ENCODE results near the gene PNLIPRP3.

PNLIPRP3 gene

DNA sequence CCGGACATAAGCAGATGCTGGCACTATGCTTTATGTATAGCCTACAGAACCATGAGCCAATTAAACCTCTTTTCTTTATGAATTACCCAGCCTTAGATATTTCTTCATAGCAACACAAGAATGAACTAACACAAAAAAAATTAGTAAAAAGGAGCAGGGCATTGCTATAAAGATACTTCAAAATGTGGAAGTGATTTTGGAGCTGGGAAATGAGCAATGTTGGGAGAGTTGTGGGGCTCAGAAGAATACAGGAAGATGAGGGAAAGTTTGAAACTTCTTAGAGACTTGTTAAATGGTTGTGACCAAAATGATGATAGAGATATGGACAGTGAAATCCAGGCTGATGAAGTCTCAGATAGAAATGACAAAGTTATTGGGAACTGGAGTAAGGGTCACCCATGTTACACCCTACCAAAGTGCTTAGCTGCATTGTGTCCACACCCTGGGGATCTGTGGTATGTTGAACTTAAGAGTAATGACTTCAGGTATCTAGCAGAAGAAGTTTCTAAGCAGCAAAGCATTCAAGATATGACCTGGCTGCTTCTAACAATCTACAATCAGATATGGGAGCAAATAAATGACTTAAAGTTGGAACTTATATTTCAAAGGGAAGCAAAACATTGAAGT lies 24.2 kb downstream of the PNLIPRP3 start:
- DNase-seq (ENCODE audit: low spot score), result no peak

DNA sequence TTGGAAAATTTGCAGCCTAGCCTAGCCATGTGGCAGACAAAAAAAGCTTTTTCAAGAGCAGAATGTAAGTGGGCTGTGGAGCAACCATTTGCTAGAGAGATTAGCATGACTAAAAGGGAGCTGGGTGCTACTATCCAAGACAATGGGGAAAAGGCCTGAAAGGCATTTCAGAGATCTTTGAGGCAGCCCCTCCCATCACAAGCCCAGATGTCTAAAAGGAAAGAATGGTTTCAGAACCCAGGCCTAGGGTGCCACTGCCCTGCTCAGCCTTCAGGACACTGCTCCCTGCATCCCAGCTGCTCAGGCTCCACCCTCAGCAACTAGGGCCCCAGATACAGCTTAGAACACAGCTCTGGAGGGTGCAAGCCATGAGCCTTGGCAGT lies 24.7 kb downstream of the PNLIPRP3 start:
- no peak for DNase-seq (ENCODE audit: low spot score)

DNA sequence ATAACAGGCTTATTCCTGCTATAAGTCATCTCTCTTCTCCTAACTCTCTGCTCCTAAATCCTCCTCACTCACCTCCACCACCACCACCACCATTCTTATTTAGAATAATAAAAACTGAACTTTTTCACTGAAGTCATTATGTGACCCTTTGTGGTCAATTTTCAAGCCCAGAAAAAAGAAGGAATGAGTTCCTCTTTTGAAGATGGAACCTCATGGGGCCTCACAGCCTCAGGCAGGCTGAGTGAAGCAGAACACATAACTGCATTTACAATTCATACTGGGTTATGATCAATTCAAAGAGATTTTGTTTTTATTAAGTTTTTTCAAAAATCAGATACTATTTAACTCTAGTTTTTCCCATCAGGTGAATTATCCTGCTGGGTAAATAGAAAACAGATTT lies 29.8 kb downstream of the PNLIPRP3 start:
- no peak for DNase-seq (ENCODE audit: low spot score)

DNA sequence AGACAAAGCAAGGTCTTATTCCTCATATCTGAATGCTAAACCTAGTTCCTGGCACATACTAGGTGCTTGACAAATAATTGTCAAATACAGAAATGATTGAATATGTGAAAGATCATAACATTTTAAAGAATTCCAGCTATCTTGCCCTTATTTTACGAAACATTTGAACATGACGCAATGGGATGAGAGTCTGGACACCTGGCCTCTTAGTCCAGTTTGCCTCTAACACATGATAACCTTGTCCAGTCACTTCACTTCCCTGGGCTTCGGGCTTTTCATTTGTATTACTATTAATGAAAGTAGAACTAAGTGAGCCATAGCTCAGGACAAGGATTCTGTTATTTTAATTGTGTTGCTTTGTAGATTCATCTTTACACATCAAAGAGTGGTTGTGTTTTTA lies 32.6 kb downstream of the PNLIPRP3 start:
- no peak for DNase-seq (ENCODE audit: low spot score)

DNA sequence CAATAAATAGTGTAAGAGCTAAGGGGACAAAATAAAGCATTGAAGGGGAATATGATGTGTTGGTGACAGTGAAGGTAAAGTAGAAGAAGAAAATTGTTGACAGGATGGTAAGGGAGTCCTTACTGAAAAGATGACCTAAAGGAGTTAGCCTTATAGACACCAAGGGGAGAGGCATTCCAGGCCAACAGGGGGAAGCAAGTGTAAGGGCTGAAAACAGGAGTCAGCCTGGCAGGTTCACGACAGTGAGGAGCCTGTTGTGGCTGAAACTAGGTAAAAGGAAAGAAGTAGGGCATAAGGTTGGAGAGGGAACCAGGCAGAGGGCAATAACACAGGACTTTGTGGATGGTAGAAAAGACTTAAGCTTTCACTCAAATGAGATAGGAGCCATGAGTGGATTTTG lies 34.0 kb downstream of the PNLIPRP3 start:
- no peak for DNase-seq (ENCODE audit: low spot score)

DNA sequence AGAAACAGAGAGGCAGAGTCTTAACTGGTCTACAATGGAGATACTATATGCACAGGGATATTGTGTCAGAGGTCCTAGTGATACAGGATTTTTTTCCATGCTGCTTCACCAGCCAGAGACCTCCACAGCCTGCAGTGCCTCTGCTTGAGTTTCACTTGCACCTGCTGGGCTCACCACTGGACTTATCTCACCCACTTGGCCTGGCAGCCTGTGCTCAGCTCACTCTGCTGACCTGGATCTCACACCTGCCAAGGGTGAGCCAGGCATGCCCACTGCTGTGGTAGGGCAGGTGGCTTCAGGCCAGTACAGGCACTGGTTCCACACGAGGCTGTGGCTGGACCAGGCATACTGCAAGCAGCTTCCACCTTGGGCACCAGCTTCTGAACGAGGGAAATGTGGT lies 36.6 kb downstream of the PNLIPRP3 start:
- DNase-seq (ENCODE audit: low spot score), result no peak

DNA sequence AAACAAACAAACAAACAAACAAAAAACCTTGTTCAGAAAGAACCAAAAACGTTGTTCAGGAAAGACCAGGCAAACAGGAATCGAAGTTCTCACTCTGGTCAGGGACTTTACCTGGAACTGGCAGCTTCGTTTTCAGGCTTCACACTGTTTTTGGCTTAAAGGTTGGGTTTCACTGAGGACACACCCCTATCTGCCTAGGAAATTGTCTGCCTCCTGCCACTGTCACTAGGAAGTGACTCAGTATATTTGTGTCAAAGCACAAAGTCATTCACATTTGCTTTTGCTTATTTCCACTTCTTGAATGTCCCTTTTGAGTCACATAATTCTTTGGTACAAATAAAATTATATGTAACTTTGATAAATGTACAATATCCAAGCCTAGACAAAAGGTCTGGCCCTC lies 37.9 kb downstream of the PNLIPRP3 start:
- peak; percentile 10 for DNase-seq (ENCODE audit: low spot score)

DNA sequence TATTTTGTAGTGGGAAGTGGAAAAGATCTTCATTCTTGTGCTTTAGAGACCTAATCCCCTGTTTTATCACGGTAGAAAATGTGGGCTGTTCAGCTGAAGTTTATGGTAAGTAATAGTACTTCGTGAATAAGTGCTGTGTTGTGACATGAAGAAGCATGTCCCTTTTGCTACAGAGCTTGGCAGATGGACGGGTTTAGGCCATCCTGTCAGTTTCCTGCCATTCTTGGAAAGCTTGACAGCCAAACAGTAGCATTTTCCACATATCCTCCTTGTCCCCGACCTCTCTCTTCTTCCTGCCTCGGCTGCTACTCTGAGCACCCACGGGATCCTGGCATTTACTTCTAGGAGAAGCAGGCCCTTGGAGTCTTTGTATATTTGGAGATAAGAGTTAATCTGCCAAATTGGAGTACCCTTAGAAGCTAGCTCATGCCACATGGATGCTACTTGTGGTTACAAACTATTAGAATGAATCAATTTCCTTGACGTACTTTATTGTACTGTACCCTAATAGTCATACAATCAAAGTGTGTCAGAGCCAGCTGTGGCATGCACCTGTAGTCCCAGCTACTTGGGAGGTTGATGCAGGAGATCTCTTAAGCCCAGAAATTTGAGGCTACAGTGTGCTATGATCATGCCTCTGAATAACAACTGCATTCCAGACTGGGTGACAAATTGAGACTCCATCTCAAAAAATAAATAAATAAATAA lies 39.2 kb downstream of the PNLIPRP3 start:
- DNase-seq (ENCODE audit: low spot score), result no peak

DNA sequence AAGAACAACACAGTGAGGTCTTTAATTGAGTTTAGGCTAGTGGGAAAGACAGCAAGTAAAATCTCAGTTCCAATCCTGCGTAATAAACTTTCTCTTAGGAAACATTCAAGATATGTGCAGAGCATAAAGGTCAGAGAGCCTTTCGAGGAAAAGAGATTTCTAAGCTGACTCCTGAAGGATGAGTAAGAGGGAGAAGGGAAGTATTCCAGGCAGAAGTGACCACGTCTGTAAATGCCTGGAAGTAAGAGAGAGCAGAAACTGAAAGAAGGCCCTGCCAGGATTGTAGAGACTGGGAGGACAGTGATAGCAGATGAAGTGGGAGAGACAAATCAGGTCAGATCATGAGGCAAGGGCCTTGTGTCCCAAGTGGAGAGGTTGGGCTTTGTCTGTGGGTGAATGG lies 41.8 kb downstream of the PNLIPRP3 start:
- no peak for DNase-seq (ENCODE audit: low spot score)

DNA sequence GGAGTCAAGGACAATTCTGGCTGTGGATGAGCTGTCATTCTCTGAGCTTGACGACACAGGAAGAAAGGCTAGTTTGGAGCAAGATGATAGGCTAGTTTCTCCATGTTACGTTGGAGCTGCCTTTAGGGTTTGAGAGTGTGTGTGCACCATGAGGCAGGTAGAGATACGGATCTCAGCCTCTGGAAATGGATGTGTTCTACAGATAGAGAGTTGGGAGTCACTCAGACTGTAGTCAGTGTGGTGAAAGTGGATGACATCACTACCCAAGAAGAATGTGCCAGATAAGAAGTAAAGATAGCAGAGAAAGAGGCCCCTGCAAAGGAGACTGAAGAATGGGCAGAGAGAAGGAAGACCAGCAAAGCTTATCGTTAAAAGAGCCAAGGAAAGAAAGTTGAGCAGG lies 42.4 kb downstream of the PNLIPRP3 start:
- no peak for DNase-seq (ENCODE audit: low spot score)

DNA sequence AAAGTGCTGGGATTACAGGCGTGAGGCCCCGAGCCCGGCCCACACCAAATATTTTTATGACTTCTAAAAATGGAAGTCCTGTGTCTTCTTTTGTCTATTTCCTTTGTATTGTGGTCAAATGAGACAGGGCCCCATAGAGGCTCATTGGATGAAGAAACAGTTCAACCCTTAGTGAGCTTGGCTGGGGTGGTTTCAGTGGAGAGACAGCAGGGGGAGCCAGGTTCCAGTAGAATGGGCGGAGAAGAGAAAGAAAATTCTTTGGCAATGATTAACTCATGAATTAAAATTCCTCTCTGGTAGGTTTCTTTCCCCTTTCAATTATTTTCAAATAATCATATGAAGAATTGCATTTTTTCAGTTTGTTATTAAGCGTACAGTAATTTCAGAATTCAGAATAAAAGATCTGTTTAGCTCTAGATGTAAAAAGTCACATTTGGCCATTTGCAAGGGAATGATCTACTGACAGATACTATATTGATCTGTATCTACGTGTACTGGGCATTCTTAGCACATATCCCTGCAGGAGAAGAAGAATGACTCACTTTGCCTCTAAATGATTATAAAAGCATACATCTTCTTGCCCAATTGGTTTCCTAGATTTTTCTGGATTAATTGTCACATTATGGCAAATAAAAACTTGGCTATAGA lies 43.2 kb downstream of the PNLIPRP3 start:
- DNase-seq (ENCODE audit: low spot score), result no peak

DNA sequence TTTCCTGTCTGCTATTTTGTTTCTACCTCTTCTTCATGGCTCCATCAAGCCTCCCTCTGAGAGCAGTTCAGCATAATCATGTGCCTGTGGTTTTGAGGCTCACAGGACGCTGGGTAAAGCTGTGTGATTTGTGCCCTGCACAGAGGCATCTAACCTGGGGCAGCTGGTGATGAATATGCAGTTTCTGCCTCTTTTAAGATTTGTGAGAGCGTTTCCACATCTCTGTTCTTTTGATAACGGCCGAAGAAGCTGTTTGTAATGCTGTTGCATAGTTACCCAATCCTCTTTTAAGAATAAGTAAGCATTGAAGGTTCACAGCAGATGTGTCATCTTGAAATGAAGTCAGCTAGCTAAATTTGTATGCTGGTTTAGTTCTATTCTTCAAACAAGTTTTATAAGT lies 45.2 kb downstream of the PNLIPRP3 start:
- DNase-seq (ENCODE audit: low spot score), result no peak

DNA sequence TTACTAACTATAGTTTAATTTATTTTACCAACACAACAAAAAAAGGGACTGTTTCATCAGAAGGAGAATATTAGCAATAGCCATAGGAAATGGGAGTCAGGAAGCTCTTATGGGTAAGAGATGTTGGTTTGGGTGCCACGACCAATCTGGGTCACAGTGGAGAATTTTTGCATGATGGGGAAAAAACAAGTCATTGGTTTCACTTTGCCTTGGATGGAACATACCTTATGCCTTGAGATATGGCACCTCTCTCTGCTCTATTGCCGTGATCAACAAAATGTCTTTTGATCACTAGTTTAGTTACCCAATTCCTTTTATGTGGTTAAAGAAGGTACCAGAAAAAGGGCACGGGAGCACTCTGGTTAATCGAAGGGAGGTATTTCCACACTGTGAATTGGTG lies 48.2 kb downstream of the PNLIPRP3 start:
- DNase-seq (ENCODE audit: low spot score), result no peak

DNA sequence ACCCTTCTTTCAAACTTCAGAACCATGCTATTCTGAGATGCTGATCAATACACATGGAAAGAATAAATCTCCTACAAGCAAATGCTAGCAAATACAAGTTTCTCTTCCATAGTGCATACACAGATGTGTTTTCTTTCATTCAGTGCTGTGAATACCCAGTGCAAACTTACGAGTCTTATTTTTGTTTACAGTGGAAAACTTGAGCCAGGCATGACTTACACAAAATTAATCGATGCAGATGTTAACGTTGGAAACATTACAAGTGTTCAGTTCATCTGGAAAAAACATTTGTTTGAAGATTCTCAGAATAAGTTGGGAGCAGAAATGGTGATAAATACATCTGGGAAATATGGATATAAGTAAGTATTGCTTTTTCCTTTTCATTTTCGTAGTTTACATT lies 48.8 kb downstream of the PNLIPRP3 start:
- no peak for DNase-seq (ENCODE audit: low spot score)

DNA sequence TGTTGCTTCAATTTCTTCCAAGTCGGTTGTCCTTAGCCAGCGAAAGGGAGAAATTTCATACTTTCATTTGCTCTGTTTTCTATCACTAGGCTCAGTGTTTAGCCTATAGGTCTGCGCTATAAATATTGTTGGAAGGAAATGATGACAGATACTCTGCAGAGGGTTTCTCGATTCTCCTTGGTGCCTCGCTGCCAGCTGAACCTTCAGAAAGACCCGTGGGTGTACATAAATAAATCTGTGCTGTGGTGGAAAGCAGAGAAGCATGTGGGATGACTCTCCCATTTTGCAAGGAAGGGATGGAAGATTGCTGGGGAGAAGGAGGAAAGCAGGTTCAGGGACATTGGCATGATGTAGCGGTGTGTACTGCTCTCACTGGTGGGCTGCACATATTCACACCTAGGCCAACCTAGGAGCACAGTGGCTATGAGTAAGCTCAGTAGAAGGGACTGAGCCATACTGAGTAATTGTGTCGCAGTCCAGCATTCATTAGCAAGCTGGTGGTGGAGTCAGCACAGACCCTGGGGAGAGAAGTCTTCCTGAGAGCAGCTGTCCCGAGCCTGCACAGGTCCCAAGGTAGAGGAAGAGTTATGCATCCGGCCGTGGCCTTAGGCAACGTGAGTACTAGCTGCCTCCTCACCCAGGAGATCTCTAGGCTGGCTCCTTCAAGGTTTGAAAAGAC lies 50.5 kb downstream of the PNLIPRP3 start:
- no peak for DNase-seq (ENCODE audit: low spot score)

DNA sequence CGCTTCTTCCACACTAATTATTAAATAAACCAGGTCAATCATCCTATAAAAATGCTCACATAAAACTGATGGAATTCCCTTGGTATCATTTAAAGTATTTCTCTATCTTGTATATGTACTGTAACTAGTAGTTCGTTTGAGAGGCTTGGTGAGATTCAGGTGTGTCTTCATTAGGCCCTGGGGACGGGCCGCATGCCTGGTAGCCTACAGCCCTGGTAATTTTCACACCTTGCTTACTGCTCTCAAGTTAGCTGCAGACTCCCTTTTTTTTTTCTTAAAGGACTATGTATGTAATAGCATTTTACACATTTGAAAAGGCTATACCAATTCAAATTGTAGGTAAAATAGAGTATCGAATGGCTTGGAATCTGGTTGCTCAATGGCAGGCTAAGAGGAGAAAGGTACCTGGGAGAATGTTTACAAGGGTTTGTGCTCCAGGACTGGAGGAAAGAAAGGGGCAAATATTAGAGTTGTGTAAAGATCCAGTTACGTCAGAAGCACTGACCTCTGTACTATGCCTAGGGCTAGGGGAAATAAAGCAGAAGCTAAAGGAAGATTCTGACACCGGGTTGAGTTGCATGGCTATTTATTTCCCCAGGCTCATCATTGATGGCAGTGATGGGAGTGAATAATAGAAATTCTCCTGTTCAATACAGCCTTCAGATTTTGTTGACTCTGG lies 59.3 kb downstream of the PNLIPRP3 start:
- DNase-seq (ENCODE audit: low spot score), result no peak

DNA sequence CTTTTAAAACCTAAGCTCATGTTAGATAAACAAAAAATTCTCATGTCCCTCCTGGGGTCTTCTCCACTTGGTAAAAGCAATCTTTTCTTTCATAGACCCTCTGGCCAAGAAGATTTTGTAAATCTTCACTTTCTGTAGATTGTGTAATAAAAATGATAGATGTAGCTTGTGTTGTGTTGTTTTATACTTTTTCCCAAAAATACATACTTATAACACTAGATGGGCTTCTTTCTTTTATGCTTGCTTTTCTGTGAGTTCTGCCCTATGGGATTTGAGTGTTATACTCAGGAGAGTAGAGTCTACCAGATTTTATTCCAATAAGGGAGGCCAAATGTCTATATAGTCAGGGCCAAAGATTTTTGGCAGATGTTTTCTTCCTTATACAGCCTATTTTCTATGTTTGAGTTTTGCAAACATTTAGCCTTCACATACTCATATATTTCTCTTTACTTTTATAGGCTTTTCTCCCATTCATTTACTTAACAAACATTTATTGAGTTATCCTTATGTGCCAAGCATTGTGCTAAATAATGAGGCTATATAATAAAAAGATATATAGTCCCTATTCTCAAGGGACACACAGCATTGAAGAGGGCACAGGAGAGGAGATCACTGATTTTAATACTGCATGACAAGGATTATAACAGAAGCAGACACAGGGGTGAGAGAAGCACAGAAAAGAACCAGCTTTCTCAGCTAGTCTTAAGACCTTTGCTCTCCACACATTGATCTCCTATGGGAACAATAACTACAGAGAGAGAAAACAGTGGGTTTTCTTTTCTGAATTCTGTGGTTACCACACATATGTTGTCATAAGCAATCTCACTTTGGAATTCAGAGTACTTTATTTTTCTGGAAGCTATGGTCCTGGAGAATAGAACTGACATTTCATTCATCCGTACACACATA lies 60.1 kb downstream of the PNLIPRP3 start:
- DNase-seq (ENCODE audit: low spot score), result no peak

DNA sequence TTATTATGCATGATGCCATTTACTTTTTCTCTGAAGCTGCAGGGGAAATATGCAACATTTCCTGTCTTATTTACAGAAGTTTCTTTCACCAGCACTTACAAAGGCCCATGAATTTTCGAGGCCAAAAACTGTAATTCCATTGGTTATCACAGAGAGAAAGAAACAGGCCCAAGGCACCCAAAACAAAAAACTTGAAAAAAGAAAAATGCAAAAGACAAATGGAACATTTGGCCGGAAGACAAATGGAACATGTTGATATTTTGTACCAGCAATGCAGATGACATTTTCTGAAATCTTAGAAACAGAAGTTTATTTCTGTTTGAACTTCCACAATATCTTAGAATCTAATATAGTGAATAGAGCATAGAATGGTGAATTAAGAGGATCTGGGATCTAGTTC lies 61.8 kb downstream of the PNLIPRP3 start:
- DNase-seq (ENCODE audit: low spot score), result no peak

DNA sequence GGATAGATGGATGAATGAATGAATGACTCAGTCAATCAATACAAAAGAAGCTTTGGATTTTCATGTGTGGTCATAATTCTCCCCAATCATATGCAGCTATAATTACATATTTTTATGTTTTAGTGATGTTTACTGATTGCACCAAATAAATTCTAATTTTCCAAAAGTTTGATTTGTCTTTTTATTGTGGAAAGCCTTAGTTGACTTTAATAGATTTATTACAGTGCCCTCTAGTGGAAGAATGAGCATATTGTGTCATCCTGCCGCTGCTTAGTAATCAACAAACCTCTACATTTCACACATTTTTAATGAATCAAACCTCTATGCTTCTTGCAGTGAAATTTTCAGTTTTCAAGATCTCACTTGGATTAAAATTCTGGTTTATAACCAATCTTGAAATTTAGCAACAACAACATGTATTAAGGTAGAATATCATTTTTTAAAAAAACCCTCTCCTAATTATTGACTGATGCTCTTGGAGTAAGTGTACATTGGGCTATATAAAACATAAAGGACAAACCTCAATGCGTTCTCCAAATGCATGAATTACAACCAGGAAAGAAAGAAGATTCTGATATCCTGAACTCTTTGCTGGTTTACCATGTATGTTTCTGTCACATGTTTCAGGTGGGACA lies 62.5 kb downstream of the PNLIPRP3 start:
- peak; percentile 19 for DNase-seq (ENCODE audit: low spot score)

DNA sequence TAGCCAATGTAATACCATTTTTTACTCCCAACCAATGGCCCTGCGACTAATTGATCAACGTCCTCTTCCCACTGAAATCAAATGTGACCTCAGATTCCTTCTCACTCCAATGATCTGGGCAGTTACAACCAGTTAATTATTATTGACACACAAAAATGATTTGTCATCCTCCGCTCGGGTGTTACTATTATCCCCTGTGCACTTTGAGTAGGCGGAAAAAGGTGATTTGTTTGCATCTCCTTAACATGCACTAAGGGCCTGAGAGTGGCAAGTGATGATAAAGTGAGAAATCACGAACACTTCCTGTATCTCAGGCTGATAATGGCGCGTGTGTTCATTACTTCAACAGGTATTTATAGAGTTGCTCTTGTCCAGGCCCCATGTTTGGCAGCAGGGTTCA lies 77.1 kb downstream of the PNLIPRP3 start:
- no peak for DNase-seq (ENCODE audit: low spot score)

DNA sequence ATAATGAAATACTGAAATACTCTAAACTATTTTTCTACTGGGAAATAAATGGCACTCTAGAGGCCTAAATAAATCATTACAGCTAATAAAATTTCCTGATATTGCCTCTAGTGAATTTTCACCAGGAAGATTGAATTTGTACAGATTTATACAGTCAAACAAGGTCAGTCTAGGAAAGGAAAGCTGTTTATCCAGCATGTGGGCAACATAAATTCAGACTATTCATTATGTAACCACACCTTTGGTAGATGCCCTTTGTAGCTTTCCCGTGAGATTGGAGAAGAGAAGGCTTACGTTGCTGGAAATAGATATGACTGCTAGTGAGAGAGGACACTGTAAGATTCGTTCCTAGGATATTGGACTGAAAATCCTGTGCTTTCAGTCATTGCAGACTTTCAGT lies 82.9 kb downstream of the PNLIPRP3 start:
- DNase-seq (ENCODE audit: low spot score), result no peak
